Left lung (tissue), 10 donors: ENCODE measurements around the gene TPM3. TPM values are rescaled to one million over a fixed set of nuclear protein-coding genes. Genes with fewer than 3 reads are reported as not detected.

ENCODE experiments used
- ATAC-seq: fragments of 200-7000 bp; cut with Tn5 transposase; one replicate; pipeline ENCODE4 v1.9.1; 2020; ENCODE audit warnings: moderate library complexity
- DNase-seq, 4 donors: peaks; one replicate each; pipeline ENCODE4 v3.0.0-alpha.2; 2013 to 2020
- H3K27ac ChIP-seq, 2 donors: fragments of 200-600 bp; sonication (generic) in 1 of 2; one replicate each; pipeline versions ENCODE4 v1.5.0 to v1.8.0; 2020 to 2021
- H3K27me3 ChIP-seq, 2 donors: fragments of 200-600 bp; sonication (generic) in 1 of 2; one replicate each; pipeline versions ENCODE4 v1.5.0 to v1.8.0; 2020 to 2021
- H3K36me3 ChIP-seq, 2 donors: fragments of 200-600 bp; sonication (generic) in 1 of 2; one replicate each; pipeline versions ENCODE4 v1.5.0 to v1.8.0; 2020 to 2021
- H3K4me1 ChIP-seq, 2 donors: fragments of 200-600 bp; one replicate each; pipeline ENCODE4 v1.8.0; 2021
- H3K4me3 ChIP-seq, 2 donors: fragments of 200-600 bp; sonication (generic) in 1 of 2; one replicate each; pipeline versions ENCODE4 v1.5.0 to v1.8.0; 2020 to 2021; ENCODE audit warnings: mild to moderate bottlenecking in 1 of 2
- H3K9me3 ChIP-seq, 2 donors: fragments of 200-600 bp; sonication (generic) in 1 of 2; one replicate each; pipeline versions ENCODE4 v1.5.0 to v1.8.0; 2020 to 2021
- intact Hi-C, 2 donors: fragments of 100-400 bp; cut with DNase I; formaldehyde crosslinking; loops; one replicate each; pipeline versions ENCODE4 v1.11.2 to v1.14.2; 2022
- polyA plus RNA-seq, 6 donors: library from polyadenylated mRNA; unstranded; fragments of 120-200 nt; gene quantifications; one replicate each; pipeline ENCODE4 v1.2.1, GENCODE V29; 2013; ENCODE audit not compliant: insufficient read length in 6 of 6
- total RNA-seq, 2 donors: library from RNA; stranded (reverse); fragmentation: NEBNext Ultra II Directional; extraction: Animal tissue kit (Norgen Biotek cat#: 25700); gene quantifications; one replicate each; pipeline ENCODE4 v1.2.1, GENCODE V29; 2021
- TF ChIP-seq, protein P1 (sequence below), 2 donors: fragments of 200-600 bp; sonication (generic) in 1 of 2; IDR thresholded peaks; one replicate each; pipeline versions ENCODE4 v1.5.0 to v1.8.0; 2021; ENCODE audit warnings: antibody characterized with exemption in 2 of 2
- donor health status: DM: no; HTN: yes; CAD: no.
- donor health status: DM: no; HTN: no; CAD: no.

TPM3 gene
- total and polyA plus RNA-seq, 8 donors = 220 to 406 (median 257) TPM

DNA sequence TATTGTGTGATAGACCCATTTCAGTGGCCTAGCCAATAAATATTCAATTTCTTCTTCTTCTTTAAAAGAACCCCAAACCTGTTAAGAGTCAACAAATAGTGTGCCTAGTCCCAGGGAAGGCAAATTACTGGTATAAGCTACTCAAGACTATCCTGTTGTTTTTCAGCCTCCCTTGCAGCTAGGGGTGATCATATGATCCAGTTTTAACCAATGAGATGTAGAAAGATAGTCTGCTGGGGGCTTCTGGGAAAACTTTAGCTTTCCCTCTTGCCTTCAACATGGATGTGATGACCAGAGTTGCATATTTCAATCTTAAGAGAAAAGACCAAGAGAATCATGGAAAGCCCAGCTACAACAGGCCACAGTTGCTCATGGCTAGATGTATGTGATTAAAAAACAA is 32.3 kb downstream of the TPM3 start:
- intact Hi-C loops = no loop called here
- Histone ChIP-seq H3K4me3 (no peak overlapping the region), H3K27me3 (no peaks in the 10 kb centered on the region), H3K9me3 (no peaks in the 10 kb centered on the region), H3K27ac (peak overlapping the region in 1 of 2 donors; percentile 76), H3K4me1 (peaks cover 13 to 67% of the 10 kb centered on the region in 2 donors), H3K36me3 (peaks cover 2 to 100% of the 10 kb centered on the region in 2 donors)
- DNase-seq (no peak), ATAC-seq (no peak)
- TF ChIP-seq, protein P1, sequence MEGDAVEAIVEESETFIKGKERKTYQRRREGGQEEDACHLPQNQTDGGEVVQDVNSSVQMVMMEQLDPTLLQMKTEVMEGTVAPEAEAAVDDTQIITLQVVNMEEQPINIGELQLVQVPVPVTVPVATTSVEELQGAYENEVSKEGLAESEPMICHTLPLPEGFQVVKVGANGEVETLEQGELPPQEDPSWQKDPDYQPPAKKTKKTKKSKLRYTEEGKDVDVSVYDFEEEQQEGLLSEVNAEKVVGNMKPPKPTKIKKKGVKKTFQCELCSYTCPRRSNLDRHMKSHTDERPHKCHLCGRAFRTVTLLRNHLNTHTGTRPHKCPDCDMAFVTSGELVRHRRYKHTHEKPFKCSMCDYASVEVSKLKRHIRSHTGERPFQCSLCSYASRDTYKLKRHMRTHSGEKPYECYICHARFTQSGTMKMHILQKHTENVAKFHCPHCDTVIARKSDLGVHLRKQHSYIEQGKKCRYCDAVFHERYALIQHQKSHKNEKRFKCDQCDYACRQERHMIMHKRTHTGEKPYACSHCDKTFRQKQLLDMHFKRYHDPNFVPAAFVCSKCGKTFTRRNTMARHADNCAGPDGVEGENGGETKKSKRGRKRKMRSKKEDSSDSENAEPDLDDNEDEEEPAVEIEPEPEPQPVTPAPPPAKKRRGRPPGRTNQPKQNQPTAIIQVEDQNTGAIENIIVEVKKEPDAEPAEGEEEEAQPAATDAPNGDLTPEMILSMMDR (IDR thresholded peaks at IDR 0.05) = no peak

DNA sequence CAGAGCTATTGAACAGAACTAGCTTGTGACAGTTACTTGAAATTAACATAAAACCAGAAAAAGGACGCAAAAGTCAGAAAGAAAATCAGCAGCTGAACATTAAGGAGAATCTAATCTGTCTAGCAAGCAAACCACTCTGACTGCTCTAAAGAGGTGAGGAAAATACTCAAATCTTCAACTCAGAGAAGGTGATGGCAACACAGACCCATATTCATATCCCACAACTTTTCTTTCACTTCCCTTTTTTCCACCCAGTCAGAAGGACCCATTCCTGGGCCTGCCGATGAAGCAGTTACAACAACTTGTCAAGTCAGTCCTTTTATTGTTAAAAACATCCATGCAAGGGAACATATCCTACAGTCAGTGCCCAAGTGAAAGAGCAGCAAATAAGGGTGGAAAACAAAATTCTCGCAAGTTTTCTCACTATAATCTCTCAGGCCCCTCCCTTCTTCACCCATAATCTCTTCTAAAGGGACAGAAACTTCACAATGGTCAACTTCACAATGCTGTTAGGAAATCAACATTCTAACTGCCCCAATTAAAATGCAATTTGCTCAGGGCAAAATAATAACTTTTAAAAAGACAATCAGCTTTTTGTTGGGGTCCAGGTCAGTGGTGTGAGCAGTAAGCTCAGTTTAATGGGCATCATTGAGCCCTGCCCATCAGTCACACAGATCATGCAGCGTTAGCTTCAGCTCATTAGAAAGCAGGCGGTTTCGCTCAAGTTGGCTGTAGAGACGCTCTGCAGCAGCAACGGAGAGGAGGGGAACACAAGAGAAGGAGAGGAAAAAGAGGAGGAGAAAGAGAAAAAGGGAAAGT is 33.4 kb downstream of the TPM3 start:
- DNase-seq (no peak), ATAC-seq (no peak)
- H3K36me3 ChIP-seq = peaks cover 2 to 92% of the 10 kb centered on the region in 2 donors
- H3K27ac ChIP-seq = peak overlapping the region; percentile 47 to 76
- TF ChIP-seq, protein P1 (IDR thresholded peaks at IDR 0.05) = no peak
- H3K27me3 ChIP-seq = no peaks in the 10 kb centered on the region
- H3K9me3 ChIP-seq = no peaks in the 10 kb centered on the region
- intact Hi-C loops = no loop called here
- no peak overlapping the region for H3K4me3 ChIP-seq
- peaks cover 13 to 75% of the 10 kb centered on the region in 2 donors for H3K4me1 ChIP-seq

DNA sequence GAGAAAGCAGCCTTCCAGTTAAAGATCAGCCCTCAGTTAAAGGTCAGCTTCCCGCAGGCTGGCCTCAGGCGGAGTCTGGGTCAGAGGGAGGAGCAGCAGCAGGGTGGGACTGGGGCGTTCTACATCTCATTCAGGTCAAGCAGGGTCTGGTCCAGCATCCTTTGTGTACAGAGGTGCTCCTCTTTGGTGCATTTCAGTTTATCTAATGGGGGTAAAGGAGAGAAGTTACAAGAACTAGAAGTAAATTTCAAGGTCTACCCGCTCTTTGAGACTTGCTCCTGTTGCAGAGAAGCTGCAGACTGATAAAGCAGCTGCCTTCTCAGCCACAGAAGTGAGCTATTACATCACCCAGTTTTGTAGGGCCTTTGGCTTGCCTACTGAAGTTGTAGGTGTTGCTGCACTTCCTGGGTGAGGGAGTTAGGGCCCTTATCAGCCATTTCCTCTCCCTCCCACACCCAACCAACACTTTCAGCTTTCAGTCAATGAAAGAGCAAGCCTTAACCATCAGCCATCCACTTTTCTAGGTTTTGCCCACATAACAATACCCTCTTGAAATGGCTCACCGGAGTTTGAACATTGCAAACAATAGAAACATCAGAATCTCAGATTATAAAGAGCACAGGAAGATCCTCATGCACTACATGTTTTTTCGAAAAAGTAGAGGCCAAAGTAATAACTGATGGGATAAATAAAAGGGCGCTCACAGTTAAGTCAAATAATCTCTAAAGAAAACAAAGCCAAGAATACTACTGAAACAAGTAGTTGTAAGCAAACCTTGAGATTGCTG is 34.2 kb downstream of the TPM3 start:
- Histone ChIP-seq H3K9me3 (no peaks in the 10 kb centered on the region), H3K4me1 (peaks cover 13 to 73% of the 10 kb centered on the region in 2 donors), H3K4me3 (no peak overlapping the region), H3K36me3 (peaks cover 2 to 84% of the 10 kb centered on the region in 2 donors), H3K27ac (peak overlapping the region; percentile 47 to 76), H3K27me3 (no peaks in the 10 kb centered on the region)
- DNase-seq (peak in 2 of 4 donors; percentile 30 to 56), ATAC-seq (peak; percentile 81)
- intact Hi-C loops = no loop called here
- TF ChIP-seq, protein P1 (IDR thresholded peaks at IDR 0.05) = no peak

- Histone ChIP-seq H3K4me1 (peaks cover 13 to 66% of the 10 kb centered on the region in 2 donors), H3K27me3 (no peaks in the 10 kb centered on the region), H3K36me3 (peaks cover 0 to 60% of the 10 kb centered on the region in 2 donors), H3K9me3 (no peaks in the 10 kb centered on the region), H3K4me3 (no peak overlapping the region), H3K27ac (peak overlapping the region; percentile 76 to 85)
- peak in 3 of 4 donors; percentile 56 to 78 (median 63) for DNase-seq
- peak; percentile 81 for ATAC-seq
- intact Hi-C loops = no loop called here
- TF ChIP-seq, protein P1 (IDR thresholded peaks at IDR 0.05) = no peak
These were observed 36.6 kb downstream of the TPM3 start for GRCh38 chr1:154155251-154155650.
